Activated naive CD8-positive, alpha-beta T cell treated with anti-CD3 and anti-CD28 coated beads, Interleukin-2, amount 10 ng/mL, durations not matched to agents 7 days and 5 days (primary cell): Measurements from ENCODE around the gene CAMK4. TPM values are rescaled to one million over a fixed set of nuclear protein-coding genes. Genes with fewer than 3 reads are reported as not detected.

ENCODE experiments used
- total RNA-seq, 2 experiments: library from RNA; stranded (reverse); gene quantifications; one replicate each; pipeline ENCODE4 v1.2.3, GENCODE V29; 2021

The CAMK4 gene
- total RNA-seq, 2 experiments from 2014 or later: 132 to 154 TPM

Other genes with a start within 250 kb of the CAMK4 start
- gene TSLP, start 152.7 kb upstream of the CAMK4 start, total RNA-seq: under 1 TPM; 0.58 to 0.99 TPM
- 10 to 100 TPM; 25.9 to 26.4 TPM for gene WDR36, start 132.0 kb upstream of the CAMK4 start, total RNA-seq